ENCODE data around the gene ASXL1. TPM values are rescaled to one million over a fixed set of nuclear protein-coding genes. Genes with fewer than 3 reads are reported as not detected.
A peak's percentile ranks its signal among the peaks of the same experiment; 100 is the strongest.

The ASXL1 gene
- polyA plus RNA-seq, 1 donor (not counting 4 experiments of a cell fraction or from before 2014, with no cell fraction given) = 20.0 TPM

DNA sequence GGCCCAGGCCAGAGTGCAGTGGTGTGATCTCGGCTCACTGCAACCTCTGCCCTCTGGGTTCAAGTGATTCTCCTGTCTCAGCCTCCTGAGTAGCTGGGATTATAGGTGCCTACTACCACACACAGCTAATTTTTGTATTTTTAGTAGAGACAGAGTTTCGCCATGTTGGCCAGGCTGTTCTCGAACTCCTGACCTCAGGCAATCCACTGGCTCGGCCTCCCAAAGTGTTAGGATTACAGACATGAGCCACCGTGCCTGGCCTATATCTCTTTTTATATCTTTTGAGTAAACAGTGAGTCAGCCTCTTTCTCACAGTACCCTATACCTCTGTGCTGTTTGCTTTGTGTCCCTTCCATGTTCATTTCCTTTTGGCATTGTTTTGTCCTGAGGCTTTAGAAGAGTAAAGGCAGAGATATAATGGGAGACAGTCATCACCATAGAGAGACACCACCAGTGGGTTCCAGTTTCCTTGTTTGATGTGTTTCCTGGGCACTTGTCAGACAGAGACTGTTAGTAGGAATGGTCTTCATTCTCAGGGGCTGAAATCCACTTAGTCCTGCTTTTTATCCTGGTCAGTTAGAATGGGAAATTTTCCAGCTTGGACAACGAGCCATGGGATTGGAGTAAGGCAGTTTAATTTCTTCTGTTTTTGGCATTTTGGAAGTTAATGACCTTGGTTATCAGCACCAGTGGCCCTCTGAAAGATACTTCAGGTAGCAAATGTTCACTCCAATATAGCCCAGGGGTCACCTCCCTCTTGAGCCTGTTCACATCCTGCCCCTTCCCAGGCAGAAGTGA is 32.2 kb upstream of the ASXL1 start:
- peak; percentile 83 for FAIRE-seq
- peak overlapping the region; percentile 24 for H3K27ac ChIP-seq (ENCODE audit: control insufficient read depth, insufficient read depth, low read length)

DNA sequence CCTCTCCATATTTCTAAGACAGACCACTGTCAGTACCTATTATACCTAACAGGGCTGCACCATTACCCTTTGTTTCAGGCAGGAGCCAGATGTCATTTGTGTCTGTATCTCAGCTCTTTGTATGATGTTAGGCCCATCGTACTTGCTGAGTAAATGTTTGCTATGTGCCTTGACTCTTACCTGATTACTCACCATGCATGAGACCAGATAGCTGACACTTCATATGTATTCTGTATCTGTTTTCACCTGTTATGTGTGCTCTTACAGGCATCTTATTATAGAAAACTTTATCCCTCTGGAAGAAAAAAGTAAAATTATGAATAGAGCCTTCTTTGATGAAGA is 31.7 kb upstream of the ASXL1 start:
- DNase-seq (ENCODE audit: low read depth, low spot score) = no peak
- no peaks in the 10 kb centered on the region for H3K27me3 ChIP-seq (ENCODE audit: control insufficient read depth, extremely low read depth, insufficient read depth, low read length)
- peaks cover 5 to 12% of the 10 kb centered on the region in 2 experiments for H3K36me3 ChIP-seq (ENCODE audit: control insufficient read depth in 2 of 2, extremely low read depth in 1 of 2, insufficient read depth in 2 of 2, low read length in 2 of 2)
- peaks cover 12% of the 10 kb centered on the region for H3K4me1 ChIP-seq (ENCODE audit: control insufficient read depth, extremely low read depth, insufficient read depth, low read length)
- H3K9ac ChIP-seq (ENCODE audit: control insufficient read depth, extremely low read depth, insufficient read depth, low read length) = no peak overlapping the region
- TF ChIP-seq, protein P1, sequence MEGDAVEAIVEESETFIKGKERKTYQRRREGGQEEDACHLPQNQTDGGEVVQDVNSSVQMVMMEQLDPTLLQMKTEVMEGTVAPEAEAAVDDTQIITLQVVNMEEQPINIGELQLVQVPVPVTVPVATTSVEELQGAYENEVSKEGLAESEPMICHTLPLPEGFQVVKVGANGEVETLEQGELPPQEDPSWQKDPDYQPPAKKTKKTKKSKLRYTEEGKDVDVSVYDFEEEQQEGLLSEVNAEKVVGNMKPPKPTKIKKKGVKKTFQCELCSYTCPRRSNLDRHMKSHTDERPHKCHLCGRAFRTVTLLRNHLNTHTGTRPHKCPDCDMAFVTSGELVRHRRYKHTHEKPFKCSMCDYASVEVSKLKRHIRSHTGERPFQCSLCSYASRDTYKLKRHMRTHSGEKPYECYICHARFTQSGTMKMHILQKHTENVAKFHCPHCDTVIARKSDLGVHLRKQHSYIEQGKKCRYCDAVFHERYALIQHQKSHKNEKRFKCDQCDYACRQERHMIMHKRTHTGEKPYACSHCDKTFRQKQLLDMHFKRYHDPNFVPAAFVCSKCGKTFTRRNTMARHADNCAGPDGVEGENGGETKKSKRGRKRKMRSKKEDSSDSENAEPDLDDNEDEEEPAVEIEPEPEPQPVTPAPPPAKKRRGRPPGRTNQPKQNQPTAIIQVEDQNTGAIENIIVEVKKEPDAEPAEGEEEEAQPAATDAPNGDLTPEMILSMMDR (optimal IDR thresholded peaks at IDR 0.05 in 1 of 3, IDR thresholded peaks at IDR 0.05 in 1 of 3, conservative IDR thresholded peaks at IDR 0.05 in 1 of 3; ENCODE audit: extremely low read depth in 1 of 3, insufficient read depth in 2 of 3, low read length in 3 of 3) = no peak
- no peak for TF ChIP-seq EZH2 (IDR thresholded peaks at IDR 0.05; ENCODE audit: low read length)
- H3K79me2 ChIP-seq (ENCODE audit: control insufficient read depth, insufficient read depth, low read length) = no peaks in the 10 kb centered on the region
- H3K9me1 ChIP-seq (ENCODE audit: control insufficient read depth, extremely low read depth, insufficient read depth, low read length) = peaks cover 5% of the 10 kb centered on the region
- no peaks in the 10 kb centered on the region for H4K20me1 ChIP-seq (ENCODE audit: control insufficient read depth, extremely low read depth, insufficient read depth, low read length)
- H3K4me2 ChIP-seq (ENCODE audit: control insufficient read depth, extremely low read depth, insufficient read depth, low read depth, low read length) = no peak overlapping the region
- H3K4me3 ChIP-seq (ENCODE audit: control insufficient read depth in 2 of 3, extremely low read depth in 1 of 3, insufficient read depth in 2 of 3, low read depth in 1 of 3, low read length in 3 of 3) = no peak overlapping the region
- FAIRE-seq = peak; percentile 56
- dilution Hi-C loops (cut with MboI; ENCODE audit: extremely low pct_ligation_motif_present, low sequenced_read_pairs) = no loop called here
- H2AFZ ChIP-seq (ENCODE audit: control insufficient read depth, low read length) = no peak overlapping the region
- peak overlapping the region; percentile 24 for H3K27ac ChIP-seq (ENCODE audit: control insufficient read depth, insufficient read depth, low read length)
- no peaks in the 10 kb centered on the region for H3K9me3 ChIP-seq (ENCODE audit: control insufficient read depth, low read depth, low read length)

More for the DNA sequence above, 32.2 kb upstream of the ASXL1 start:
- H3K9ac ChIP-seq (ENCODE audit: control insufficient read depth, extremely low read depth, insufficient read depth, low read length) = no peak overlapping the region
- peaks cover 1 to 6% of the 10 kb centered on the region in 2 experiments for H3K36me3 ChIP-seq (ENCODE audit: control insufficient read depth in 2 of 2, extremely low read depth in 1 of 2, insufficient read depth in 2 of 2, low read length in 2 of 2)
- no peaks in the 10 kb centered on the region for H4K20me1 ChIP-seq (ENCODE audit: control insufficient read depth, extremely low read depth, insufficient read depth, low read length)
- H3K4me2 ChIP-seq (ENCODE audit: control insufficient read depth, extremely low read depth, insufficient read depth, low read depth, low read length) = no peak overlapping the region
- TF ChIP-seq, protein P1 (optimal IDR thresholded peaks at IDR 0.05 in 1 of 3, IDR thresholded peaks at IDR 0.05 in 1 of 3, conservative IDR thresholded peaks at IDR 0.05 in 1 of 3; ENCODE audit: extremely low read depth in 1 of 3, insufficient read depth in 2 of 3, low read length in 3 of 3) = no peak
- no peak for TF ChIP-seq EZH2 (IDR thresholded peaks at IDR 0.05; ENCODE audit: low read length)
- no peak overlapping the region for H2AFZ ChIP-seq (ENCODE audit: control insufficient read depth, low read length)
- H3K79me2 ChIP-seq (ENCODE audit: control insufficient read depth, insufficient read depth, low read length) = no peaks in the 10 kb centered on the region
- H3K27me3 ChIP-seq (ENCODE audit: control insufficient read depth, extremely low read depth, insufficient read depth, low read length) = no peaks in the 10 kb centered on the region
- DNase-seq (ENCODE audit: low read depth, low spot score) = no peak
- dilution Hi-C loops (cut with MboI; ENCODE audit: extremely low pct_ligation_motif_present, low sequenced_read_pairs) = no loop called here
- H3K9me3 ChIP-seq (ENCODE audit: control insufficient read depth, low read depth, low read length) = no peaks in the 10 kb centered on the region
- peaks cover 12% of the 10 kb centered on the region for H3K4me1 ChIP-seq (ENCODE audit: control insufficient read depth, extremely low read depth, insufficient read depth, low read length)
- no peak overlapping the region for H3K4me3 ChIP-seq (ENCODE audit: control insufficient read depth in 2 of 3, extremely low read depth in 1 of 3, insufficient read depth in 2 of 3, low read depth in 1 of 3, low read length in 3 of 3)
- peaks cover 3% of the 10 kb centered on the region for H3K9me1 ChIP-seq (ENCODE audit: control insufficient read depth, extremely low read depth, insufficient read depth, low read length)

All from keratinocyte (primary cell).